ENCODE results near the gene NME4.

NME4 gene

GRCh38 chr16:379183-379960 lies 17.6 kb upstream of the NME4 start (continued):
- no peak for TF ChIP-seq INSM2 (tag by site-specific recombination; IDR thresholded peaks at IDR 0.05)
- no peak for TF ChIP-seq ZNF302 (tag by site-specific recombination; IDR thresholded peaks at IDR 0.05; ENCODE audit: low read depth)

- Histone ChIP-seq H3K4me1 (ENCODE audit: control insufficient read depth, insufficient read depth, low read length) (no peaks in the 10 kb centered on the region), H3K27ac (ENCODE audit: extremely low read depth, low read depth, low read length) (no peak overlapping the region), H3K36me3 (ENCODE audit: control insufficient read depth in 2 of 2, insufficient read depth in 1 of 2, low read length in 2 of 2) (peaks cover 0 to 21% of the 10 kb centered on the region in 2 experiments; a peak in 1 of 3 replicates), H3K9me3 (ENCODE audit: control insufficient read depth, insufficient read depth, low read depth, low read length) (no peaks in the 10 kb centered on the region), H3K4me3 (ENCODE audit: low read depth, low read length) (peak overlapping the region; percentile 67; the same call in 1 of the 2 replicates)
- ChIA-PET CTCF (no interaction called here), POLR2A (interaction anchor here (0.6 to 2.9 kb wide), 4 partner anchors 10 to 70 kb away, joined by 3 to 10 read pairs (median 4); partner anchors contain the start of gene MRPL28)
- TF ChIP-seq ZNF23 (tag by site-specific recombination; IDR thresholded peaks at IDR 0.05; ENCODE audit: borderline replicate concordance) = no peak
- TF ChIP-seq ZNF280D (tag by site-specific recombination; IDR thresholded peaks at IDR 0.05) = no peak
- no peak for TF ChIP-seq ZNF514 (tag by site-specific recombination; IDR thresholded peaks at IDR 0.05)
- no peak for TF ChIP-seq GLIS1 (tag by site-specific recombination; IDR thresholded peaks at IDR 0.05)
- TF ChIP-seq PRDM6 (tag by site-specific recombination; IDR thresholded peaks at IDR 0.05) = no peak
- TF ChIP-seq ZNF701 (tag by site-specific recombination; IDR thresholded peaks at IDR 0.05) = no peak
- TF ChIP-seq KLF1 (tag by site-specific recombination; IDR thresholded peaks at IDR 0.05) = no peak
- no peak for TF ChIP-seq SP3 (tag by site-specific recombination; IDR thresholded peaks at IDR 0.05)
- no peak for TF ChIP-seq ZNF544 (tag by site-specific recombination; IDR thresholded peaks at IDR 0.05)
- TF ChIP-seq ZNF645 (tag by site-specific recombination; IDR thresholded peaks at IDR 0.05) = no peak
- no peak for TF ChIP-seq GFI1B (tag by site-specific recombination; IDR thresholded peaks at IDR 0.05)
- TF ChIP-seq ZNF292 (tag by site-specific recombination; IDR thresholded peaks at IDR 0.05; ENCODE audit: borderline replicate concordance, low read depth) = no peak
- no peak for TF ChIP-seq ZNF560 (tag by site-specific recombination; IDR thresholded peaks at IDR 0.05; ENCODE audit: borderline replicate concordance)
These were observed 16.8 kb upstream of the NME4 start for GRCh38 chr16:379961-380761.
